ENCODE results near the gene TPGS1. TPM values are rescaled to one million over a fixed set of nuclear protein-coding genes. Genes with fewer than 3 reads are reported as not detected.

TPGS1 gene
- total and polyA plus RNA-seq, 10 donors, result 9.8 to 24.4 (median 19.5) TPM

- TF ChIP-seq POLR2AphosphoS5 (IDR thresholded peaks at IDR 0.05), result peak in 1 of 3 donors; percentile 43
- TF ChIP-seq CTCF (IDR thresholded peaks at IDR 0.05 in 8 of 11, conservative IDR thresholded peaks at IDR 0.05 in 3 of 11), result no peak
- Histone ChIP-seq H3K9me3 (peaks cover 0 to 3% (median 0%) of the 10 kb centered on the region in 8 donors), H3K4me3 (no peak overlapping the region), H3K36me3 (peaks cover 0 to 10% (median 0%) of the 10 kb centered on the region in 6 donors), H3K4me1 (peaks cover 0 to 12% (median 4%) of the 10 kb centered on the region in 6 donors), H3K27me3 (replicated peaks in 1 of 7) (peaks cover 0 to 14% (median 0%) of the 10 kb centered on the region in 7 donors), H3K27ac (no peak overlapping the region)
- intact Hi-C loops (cut with DNase I; ENCODE audit: low total_unique reads), result no loop called here
- DNase-seq, result no peak
- 86 to 94% (median 91%) methylated on average over 26 to 45 of the region's 45 CpGs for WGBS, 5 donors
Observed at GRCh38 chr19:519449-519865, 12.2 kb downstream of the TPGS1 start.

DNA sequence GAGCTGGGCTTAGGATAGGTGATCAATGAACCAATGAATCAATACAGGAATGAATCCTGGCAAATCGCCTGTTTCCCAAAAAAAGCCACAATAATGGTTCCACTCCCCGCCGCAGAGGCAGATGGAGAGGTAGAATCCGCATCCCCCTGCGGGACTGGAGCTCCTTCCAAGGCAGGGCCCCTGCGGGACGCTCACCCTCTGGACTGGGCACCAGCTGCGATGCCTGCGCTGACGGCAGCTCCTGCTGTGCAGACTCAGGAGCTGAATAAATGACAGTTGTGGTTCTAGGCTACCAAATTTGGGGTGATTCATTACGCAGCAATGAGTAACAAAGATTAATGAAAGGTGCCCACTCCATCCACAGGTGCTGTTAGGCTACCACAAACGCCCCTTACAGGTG is 15.4 kb downstream of the TPGS1 start:
- intact Hi-C loops (cut with DNase I; ENCODE audit: low total_unique reads), result no loop called here
- DNase-seq, result no peak
- Histone ChIP-seq H3K4me3 (no peak overlapping the region), H3K27ac (no peak overlapping the region), H3K36me3 (peaks cover 0 to 10% (median 0%) of the 10 kb centered on the region in 6 donors), H3K9me3 (peaks cover 0 to 3% (median 0%) of the 10 kb centered on the region in 8 donors), H3K4me1 (peaks cover 0 to 12% (median 4%) of the 10 kb centered on the region in 6 donors), H3K27me3 (replicated peaks in 1 of 7) (peaks cover 0 to 33% (median 0%) of the 10 kb centered on the region in 7 donors)
- peak in 1 of 3 donors; percentile 45 for TF ChIP-seq POLR2AphosphoS5 (IDR thresholded peaks at IDR 0.05)
- no peak for TF ChIP-seq POLR2A (IDR thresholded peaks at IDR 0.05)
- WGBS, 5 donors, result 94 to 97% (median 95%) methylated on average over 11 to 12 of the region's 12 CpGs

- no peak overlapping the region for H3K4me3 ChIP-seq
Observed at GRCh38 chr19:524062-524674, 16.9 kb downstream of the TPGS1 start.

GRCh38 chr19:525029-525428 is 17.7 kb downstream of the TPGS1 start:
- peaks cover 0 to 2% (median 0%) of the 10 kb centered on the region in 6 donors for H3K36me3 ChIP-seq
- H3K9me3 ChIP-seq, result peaks cover 0 to 3% (median 0%) of the 10 kb centered on the region in 8 donors
- WGBS, 5 donors, result 45 to 79% (median 79%) methylated on average over 9 to 18 of the region's 18 CpGs
- H3K4me1 ChIP-seq, result peaks cover 0 to under 1% (median 0%) of the 10 kb centered on the region in 6 donors
- DNase-seq, result no peak
- H3K4me3 ChIP-seq, result no peak overlapping the region
- intact Hi-C loops (cut with DNase I; ENCODE audit: low total_unique reads), result no loop called here
- TF ChIP-seq POLR2AphosphoS5 (IDR thresholded peaks at IDR 0.05), result peak in 1 of 3 donors; percentile 8
- no peak for TF ChIP-seq CTCF (IDR thresholded peaks at IDR 0.05 in 8 of 11, conservative IDR thresholded peaks at IDR 0.05 in 3 of 11)
- TF ChIP-seq POLR2A (IDR thresholded peaks at IDR 0.05), result no peak
- peaks cover 0 to 24% (median 0%) of the 10 kb centered on the region in 7 donors for H3K27me3 ChIP-seq (replicated peaks in 1 of 7)
- no peak overlapping the region for H3K27ac ChIP-seq

More at GRCh38 chr19:524062-524674, 16.9 kb downstream of the TPGS1 start:
- 77 to 81% (median 80%) methylated on average over 29 of the region's 29 CpGs for WGBS, 5 donors
- TF ChIP-seq CTCF (IDR thresholded peaks at IDR 0.05 in 8 of 11, conservative IDR thresholded peaks at IDR 0.05 in 3 of 11) (no peak), POLR2AphosphoS5 (IDR thresholded peaks at IDR 0.05) (peak in 2 of 3 donors; percentile 28 to 50)
- intact Hi-C loops (cut with DNase I; ENCODE audit: low total_unique reads), result no loop called here
- H3K4me1 ChIP-seq, result peaks cover 0 to 6% (median 2%) of the 10 kb centered on the region in 6 donors
- no peak for DNase-seq
- H3K36me3 ChIP-seq, result peaks cover 0 to 10% (median 0%) of the 10 kb centered on the region in 6 donors
- peaks cover 0 to 3% (median 0%) of the 10 kb centered on the region in 8 donors for H3K9me3 ChIP-seq
- peaks cover 0 to 28% (median 0%) of the 10 kb centered on the region in 7 donors for H3K27me3 ChIP-seq (replicated peaks in 1 of 7)
- no peak overlapping the region for H3K27ac ChIP-seq
